Kidney (tissue), 14 donors: ENCODE data around the gene FAS. TPM values are rescaled to one million over a fixed set of nuclear protein-coding genes. Genes with fewer than 3 reads are reported as not detected.

Source experiments
- DNase-seq, 5 donors: peaks; one replicate each; pipeline ENCODE4 v3.0.0-alpha.2; 2013 to 2020
- FAIRE-seq: peaks from 2 replicates; lab custom pipeline; 2012; peaks lifted over from hg19 to GRCh38; lab: Jason Lieb, UNC
- H3K27ac ChIP-seq, 2 donors: one replicate each; pipeline ENCODE4 v1.7.0; 2013; ENCODE audit warnings: low read depth in 2 of 2, low read length in 2 of 2, inconsistent platforms in 1 of 2
- H3K27me3 ChIP-seq: one replicate; pipeline ENCODE4 v1.7.1; 2013; ENCODE audit warnings: low read length, inconsistent platforms; ENCODE audit not compliant: control insufficient read depth, insufficient read depth
- H3K36me3 ChIP-seq, 3 donors: one replicate each; pipeline versions ENCODE4 v1.7.0 to v1.7.1; 2013; ENCODE audit warnings: low read length in 3 of 3, control low read depth in 1 of 3, inconsistent platforms in 1 of 3; ENCODE audit not compliant: insufficient read depth in 3 of 3, control insufficient read depth in 2 of 3
- H3K4me1 ChIP-seq, 3 donors: one replicate each; pipeline versions ENCODE4 v1.7.0 to v1.7.1; 2013; ENCODE audit warnings: low read length in 3 of 3, inconsistent platforms in 1 of 3, low read depth in 1 of 3; ENCODE audit not compliant: control insufficient read depth in 2 of 3, insufficient read depth in 2 of 3
- H3K4me3 ChIP-seq, 3 donors: one replicate each; pipeline versions ENCODE4 v1.7.0 to v1.8.1; 2013; ENCODE audit warnings: low read length in 3 of 3, control low read depth in 1 of 3, inconsistent platforms in 1 of 3
- H3K9ac ChIP-seq, 3 donors: one replicate each; pipeline versions ENCODE4 v1.7.0 to v1.7.1; 2013; ENCODE audit warnings: low read length in 3 of 3, control low read depth in 1 of 3, inconsistent platforms in 1 of 3
- H3K9me3 ChIP-seq, 3 donors: one replicate each; pipeline versions ENCODE4 v1.7.0 to v1.7.1; 2013; ENCODE audit warnings: low read length in 3 of 3, control low read depth in 1 of 3, inconsistent platforms in 1 of 3; ENCODE audit not compliant: control insufficient read depth in 2 of 3, insufficient read depth in 1 of 3
- intact Hi-C: fragments of 100-400 bp; cut with DNase I; formaldehyde crosslinking; loops from one replicate; pipeline ENCODE4 v1.11.1; 2022
- polyA plus RNA-seq: library from polyadenylated mRNA; stranded (reverse); fragments of 350-450 nt; fragmentation: Illumina TruSeq; extraction: RNeasy Lipid Tissue Mini Kit (QIAGEN cat#74804); gene quantifications from one replicate; pipeline ENCODE4 v1.2.3, GENCODE V29; 2014; ENCODE audit warnings: low read depth, low replicate concordance; ENCODE audit not compliant: insufficient read depth
- total RNA-seq: library from RNA; stranded (reverse); fragmentation: NEBNext Ultra II Directional; extraction: Animal tissue kit (Norgen Biotek cat#: 25700); gene quantifications from one replicate; pipeline ENCODE4 v1.2.1, GENCODE V29; 2021
- TF ChIP-seq, protein P1 (sequence below): IDR thresholded peaks from 3 replicates; pipeline ENCODE4 v1.5.1; 2012; ENCODE audit warnings: mild to moderate bottlenecking, moderate library complexity, borderline replicate concordance; ENCODE audit not compliant: insufficient read depth; ENCODE audit errors: extremely low read depth
- donor health status: control.
- donor health status: control.
- donor health status: control.
- donor health status: control.
- donor health status: control.
- donor health status: DM: yes; HTN: yes; CAD: no.
- donor health status: Normal renal cell carcinoma (clear cell type).

The FAS gene
- total and polyA plus RNA-seq, 2 donors from 2014 or later: 6.5 to 45.2 TPM

DNA sequence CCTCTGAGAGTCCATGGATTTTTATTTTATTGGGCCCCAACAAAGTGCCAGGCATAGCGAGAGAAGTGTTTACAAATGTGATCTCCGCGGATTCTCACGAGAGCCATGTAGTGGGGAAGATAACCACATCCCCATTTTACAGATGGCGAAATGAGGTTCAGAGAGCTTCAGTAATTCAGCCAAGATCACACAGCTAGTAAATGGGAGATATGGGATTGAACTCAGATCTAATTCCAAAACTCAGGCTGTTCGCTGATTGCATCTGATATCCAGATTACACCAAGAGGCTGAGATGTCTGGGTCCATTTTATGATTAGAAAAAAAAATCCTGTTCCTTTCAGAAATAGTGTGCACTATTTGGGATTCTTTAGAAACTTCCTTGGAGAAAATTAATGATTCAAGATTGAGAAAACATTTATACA lies 1.3 kb downstream of the FAS start:
- Histone ChIP-seq H3K9me3 (no peaks in the 10 kb centered on the region), H3K27me3 (no peaks in the 10 kb centered on the region), H3K36me3 (no peaks in the 10 kb centered on the region), H3K27ac (peak overlapping the region; percentile 93 to 94), H3K4me1 (peaks cover 4 to 12% (median 8%) of the 10 kb centered on the region in 3 donors), H3K4me3 (peak overlapping the region; percentile 74 to 96 (median 88)), H3K9ac (peak overlapping the region; percentile 57 to 96 (median 87))
- intact Hi-C loops: no loop called here
- TF ChIP-seq, protein P1, sequence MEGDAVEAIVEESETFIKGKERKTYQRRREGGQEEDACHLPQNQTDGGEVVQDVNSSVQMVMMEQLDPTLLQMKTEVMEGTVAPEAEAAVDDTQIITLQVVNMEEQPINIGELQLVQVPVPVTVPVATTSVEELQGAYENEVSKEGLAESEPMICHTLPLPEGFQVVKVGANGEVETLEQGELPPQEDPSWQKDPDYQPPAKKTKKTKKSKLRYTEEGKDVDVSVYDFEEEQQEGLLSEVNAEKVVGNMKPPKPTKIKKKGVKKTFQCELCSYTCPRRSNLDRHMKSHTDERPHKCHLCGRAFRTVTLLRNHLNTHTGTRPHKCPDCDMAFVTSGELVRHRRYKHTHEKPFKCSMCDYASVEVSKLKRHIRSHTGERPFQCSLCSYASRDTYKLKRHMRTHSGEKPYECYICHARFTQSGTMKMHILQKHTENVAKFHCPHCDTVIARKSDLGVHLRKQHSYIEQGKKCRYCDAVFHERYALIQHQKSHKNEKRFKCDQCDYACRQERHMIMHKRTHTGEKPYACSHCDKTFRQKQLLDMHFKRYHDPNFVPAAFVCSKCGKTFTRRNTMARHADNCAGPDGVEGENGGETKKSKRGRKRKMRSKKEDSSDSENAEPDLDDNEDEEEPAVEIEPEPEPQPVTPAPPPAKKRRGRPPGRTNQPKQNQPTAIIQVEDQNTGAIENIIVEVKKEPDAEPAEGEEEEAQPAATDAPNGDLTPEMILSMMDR: no peak
- DNase-seq: no peak
- no peak for FAIRE-seq

- no peaks in the 10 kb centered on the region for H3K27me3 ChIP-seq
- intact Hi-C loops: no loop called here
- TF ChIP-seq, protein P1: no peak
- FAIRE-seq (no peak), DNase-seq (peak in 2 of 5 donors; percentile 37 to 56)
- H3K4me3 ChIP-seq: peak overlapping the region in 2 of 3 donors; percentile 6 to 53
- H3K27ac ChIP-seq: peak overlapping the region in 1 of 2 donors; percentile 20
- no peaks in the 10 kb centered on the region for H3K36me3 ChIP-seq
- peak overlapping the region in 1 of 3 donors; percentile 11 for H3K9ac ChIP-seq
- H3K4me1 ChIP-seq: peaks cover 4 to 12% (median 8%) of the 10 kb centered on the region in 3 donors
- no peaks in the 10 kb centered on the region for H3K9me3 ChIP-seq
These were observed 2.4 kb downstream of the FAS start for GRCh38 chr10:88992921-88993524.

DNA sequence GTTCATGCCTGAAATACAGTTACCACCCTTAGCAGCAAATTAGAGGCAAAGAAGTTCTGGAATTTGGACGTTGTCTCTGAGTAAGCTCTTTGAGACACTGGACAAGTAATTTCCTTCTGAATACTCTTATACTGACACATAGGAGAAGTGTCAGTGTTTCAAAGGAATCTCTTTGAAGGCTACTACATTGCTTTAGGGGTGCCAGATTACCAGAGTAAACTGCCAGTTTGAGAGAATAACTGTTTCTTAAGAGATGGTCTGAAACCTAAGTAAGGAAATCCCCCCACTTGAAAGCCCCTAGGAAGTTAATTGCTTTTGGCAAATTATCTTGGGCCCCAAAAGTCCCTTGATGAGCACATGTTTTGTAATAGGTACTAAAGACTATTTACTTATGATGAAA lies 3.4 kb downstream of the FAS start:
- DNase-seq (no peak), FAIRE-seq (no peak)
- H3K4me3 ChIP-seq: no peak overlapping the region
- H3K36me3 ChIP-seq: no peaks in the 10 kb centered on the region
- peaks cover 4 to 12% (median 6%) of the 10 kb centered on the region in 3 donors for H3K4me1 ChIP-seq
- H3K9ac ChIP-seq: peak overlapping the region in 1 of 3 donors; percentile 23
- TF ChIP-seq, protein P1: no peak
- H3K27me3 ChIP-seq: no peaks in the 10 kb centered on the region
- intact Hi-C loops: no loop called here
- H3K9me3 ChIP-seq: no peaks in the 10 kb centered on the region
- no peak overlapping the region for H3K27ac ChIP-seq
